Loucy (cell line): ENCODE measurements around the gene GRB10.
"Not testable (repeated sequence)": the region's sequence is repeated elsewhere in the genome, so short reads cannot be mapped to it uniquely, and the experiment has no call there.

ENCODE experiments used
- H2AFZ ChIP-seq: fragments of 200-600 bp; sonication (generic); 2 replicates; pipeline ENCODE4 v1.6.0; 2016; ENCODE audit warnings: antibody characterized with exemption, mild to moderate bottlenecking, low read length, moderate library complexity
- H3F3A ChIP-seq: fragments of 200-600 bp; 2 replicates; pipeline ENCODE4 v1.6.0; 2016; ENCODE audit warnings: antibody characterized with exemption, low read depth, mild to moderate bottlenecking
- H3K27me3 ChIP-seq: fragments of 200-600 bp; sonication (generic); 2 replicates; pipeline ENCODE4 v1.6.1; 2014; ENCODE audit warnings: low read length, mild to moderate bottlenecking; ENCODE audit not compliant: insufficient read depth, poor library complexity, severe bottlenecking
- H3K36me3 ChIP-seq: fragments of 200-600 bp; sonication (generic); 2 replicates; pipeline ENCODE4 v1.6.1; 2016; ENCODE audit warnings: low read length; ENCODE audit not compliant: insufficient read depth
- H3K4me1 ChIP-seq: fragments of 200-600 bp; sonication (generic); 2 replicates; pipeline ENCODE4 v1.5.1; 2014; ENCODE audit warnings: low read length, mild to moderate bottlenecking; ENCODE audit not compliant: insufficient read depth, poor library complexity, severe bottlenecking
- H3K4me2 ChIP-seq: fragments of 200-600 bp; sonication (generic); 2 replicates; pipeline ENCODE4 v1.6.0; 2014; ENCODE audit warnings: antibody characterized with exemption, low read length, low read depth, mild to moderate bottlenecking; ENCODE audit not compliant: poor library complexity, severe bottlenecking
- H3K4me3 ChIP-seq: fragments of 200-600 bp; sonication (generic); 2 replicates; pipeline ENCODE4 v1.5.1; 2014; ENCODE audit warnings: low read length, mild to moderate bottlenecking, mixed read lengths; ENCODE audit not compliant: poor library complexity, severe bottlenecking
- H3K79me2 ChIP-seq: fragments of 200-600 bp; sonication (generic); 2 replicates; pipeline ENCODE4 v1.6.1; 2014; ENCODE audit warnings: low read length; ENCODE audit not compliant: insufficient read depth
- H3K9ac ChIP-seq: fragments of 200-600 bp; sonication (generic); 2 replicates; pipeline ENCODE4 v1.6.0; 2014; ENCODE audit warnings: mild to moderate bottlenecking, low read depth, low read length, moderate library complexity; ENCODE audit not compliant: poor library complexity, severe bottlenecking
- H3K9me2 ChIP-seq: fragments of 200-600 bp; sonication (generic); replicated peaks from 2 replicates; pipeline ENCODE4 v1.6.1; 2016; ENCODE audit warnings: low read depth, low read length, mixed read lengths
- H3K9me3 ChIP-seq: fragments of 200-600 bp; sonication (generic); 2 replicates; pipeline ENCODE4 v1.6.1; 2014; ENCODE audit warnings: mild to moderate bottlenecking, antibody characterized with exemption, low read length, low read depth; ENCODE audit not compliant: insufficient read depth
- H4K20me1 ChIP-seq: fragments of 200-600 bp; sonication (generic); 2 replicates; pipeline ENCODE4 v1.6.0; 2014; ENCODE audit warnings: antibody characterized with exemption, low read length, mild to moderate bottlenecking; ENCODE audit not compliant: insufficient read depth, poor library complexity, severe bottlenecking
- CTCF ChIP-seq: fragments of 200-600 bp; sonication (generic); conservative IDR thresholded peaks from 2 replicates; pipeline ENCODE4 v1.5.1; 2014; ENCODE audit warnings: mild to moderate bottlenecking, antibody characterized with exemption, low read length
- EZH2phosphoT487 ChIP-seq: fragments of 200-600 bp; IDR thresholded peaks from 2 replicates; pipeline ENCODE4 v1.6.1; 2018; ENCODE audit warnings: antibody characterized with exemption, mild to moderate bottlenecking, moderate library complexity, borderline replicate concordance

GRB10 gene

GRCh38 chr7:50738932-50739331 lies 43.8 kb downstream of the GRB10 start:
- Histone ChIP-seq H3K9ac (no peak overlapping the region), H3K27me3 (no peaks in the 10 kb centered on the region), H3K4me1 (peaks cover 8% of the 10 kb centered on the region), H3K4me3 (no peak overlapping the region), H3K79me2 (no peaks in the 10 kb centered on the region), H2AFZ (no peak overlapping the region), H3F3A (no peaks in the 10 kb centered on the region), H4K20me1 (no peaks in the 10 kb centered on the region), H3K9me3 (no peaks in the 10 kb centered on the region), H3K36me3 (no peaks in the 10 kb centered on the region), H3K9me2 (no peaks in the 10 kb centered on the region), H3K4me2 (no peak overlapping the region)
- TF ChIP-seq CTCF (no peak), EZH2phosphoT487 (no peak)

GRCh38 chr7:50735836-50736235 lies 46.9 kb downstream of the GRB10 start:
- H3K4me1 ChIP-seq, H3F3A ChIP-seq, H3K9me2 ChIP-seq, H3K9me3 ChIP-seq, H3K9ac ChIP-seq, H3K79me2 ChIP-seq, H3K36me3 ChIP-seq, H3K27me3 ChIP-seq, H3K4me3 ChIP-seq, H4K20me1 ChIP-seq, H3K4me2 ChIP-seq, H2AFZ ChIP-seq: not testable (repeated sequence)

- no peaks in the 10 kb centered on the region for H3K27me3 ChIP-seq
- no peaks in the 10 kb centered on the region for H3K36me3 ChIP-seq
- no peak overlapping the region for H3K4me3 ChIP-seq
- H3K9me2 ChIP-seq = no peaks in the 10 kb centered on the region
- no peaks in the 10 kb centered on the region for H4K20me1 ChIP-seq
- H2AFZ ChIP-seq = no peak overlapping the region
- no peak overlapping the region for H3K4me2 ChIP-seq
- no peaks in the 10 kb centered on the region for H3K9me3 ChIP-seq
- TF ChIP-seq CTCF = no peak
- no peak for TF ChIP-seq EZH2phosphoT487
- no peaks in the 10 kb centered on the region for H3F3A ChIP-seq
- no peaks in the 10 kb centered on the region for H3K79me2 ChIP-seq
- peaks cover 8% of the 10 kb centered on the region for H3K4me1 ChIP-seq
- H3K9ac ChIP-seq = no peak overlapping the region
Measured at GRCh38 chr7:50735333-50735732, 47.4 kb downstream of the GRB10 start.

- no peak overlapping the region for H3K4me3 ChIP-seq
Measured at GRCh38 chr7:50734246-50734645, 48.5 kb downstream of the GRB10 start.

More at GRCh38 chr7:50734246-50734645, 48.5 kb downstream of the GRB10 start:
- Histone ChIP-seq H3K9me2 (no peaks in the 10 kb centered on the region), H3K27me3 (no peaks in the 10 kb centered on the region), H2AFZ (no peak overlapping the region), H3K4me2 (no peak overlapping the region), H3K9me3 (no peaks in the 10 kb centered on the region), H3K36me3 (no peaks in the 10 kb centered on the region), H3F3A (no peaks in the 10 kb centered on the region), H4K20me1 (no peaks in the 10 kb centered on the region), H3K9ac (no peak overlapping the region), H3K4me1 (no peaks in the 10 kb centered on the region), H3K79me2 (no peaks in the 10 kb centered on the region)
- TF ChIP-seq EZH2phosphoT487 (no peak), CTCF (no peak)
